Pancreas (tissue), 10 donors: ENCODE results near the gene PBXIP1. TPM values are rescaled to one million over a fixed set of nuclear protein-coding genes. Genes with fewer than 3 reads are reported as not detected.

Experiments used
- ATAC-seq, 4 donors: fragments of 200-7000 bp; cut with Tn5 transposase; one replicate each; pipeline versions ENCODE4 v1.8.0 to v1.9.1; 2020; ENCODE audit warnings: mild to moderate bottlenecking in 4 of 4, moderate library complexity in 4 of 4
- DNase-seq, 6 donors: peaks; one replicate each; pipeline ENCODE4 v3.0.0-alpha.2; 2020
- FAIRE-seq: peaks from 2 replicates; lab custom pipeline; 2012; peaks lifted over from hg19 to GRCh38; lab: Jason Lieb, UNC
- H3K27ac ChIP-seq, 4 donors: fragments of 200-600 bp; sonication (generic); 1 replicate in 3 of 4; 2 replicates in 1 of 4; pipeline versions ENCODE4 v1.5.0 to v1.8.0; 2020
- H3K27me3 ChIP-seq, 4 donors: fragments of 200-600 bp; one replicate each; pipeline ENCODE4 v1.8.0; 2021
- H3K36me3 ChIP-seq, 3 donors: fragments of 200-600 bp; sonication (generic) in 1 of 3; one replicate each; pipeline versions ENCODE4 v1.5.0 to v1.8.0; 2020 to 2021
- H3K4me1 ChIP-seq, 3 donors: fragments of 200-600 bp; one replicate each; pipeline ENCODE4 v1.8.0; 2021
- H3K4me3 ChIP-seq, 4 donors: fragments of 200-600 bp; sonication (generic) in 2 of 4; one replicate each; pipeline versions ENCODE4 v1.5.0 to v1.8.0; 2020 to 2021
- H3K9me3 ChIP-seq, 4 donors: fragments of 200-600 bp; one replicate each; pipeline ENCODE4 v1.8.0; 2021
- WGBS, 2 donors: extraction: QIAGEN DNeasy Blood & Tissue Kit; methylation state at CpG; one replicate each; pipeline ENCODE4 v1.1.7; 2013; 5-methylcytosine and 5-hydroxymethylcytosine counted together
- intact Hi-C, 3 donors: fragments of 100-400 bp; cut with DNase I; formaldehyde crosslinking; loops; one replicate each; pipeline versions ENCODE4 v1.11.1 to v1.14.2; 2022
- polyA plus RNA-seq, 2 donors: library from polyadenylated mRNA; stranded (reverse); fragments of 200-250 nt; gene quantifications; one replicate each; pipeline ENCODE4 v1.2.3, GENCODE V29; 2013
- total RNA-seq, 6 donors: library from RNA; stranded (reverse); fragmentation: NEBNext Ultra II Directional in 4 of 6; extraction: Animal tissue kit (Norgen Biotek cat#: 25700) in 4 of 6; gene quantifications; one replicate each; pipeline versions ENCODE4 v1.2.1 to v1.2.4, GENCODE V29; 2021 to 2023
- TF ChIP-seq, protein P1 (sequence below), 4 donors: fragments of 200-600 bp; sonication (generic) in 3 of 4; IDR thresholded peaks; one replicate each; pipeline versions ENCODE4 v1.5.0 to v1.8.0; 2021; ENCODE audit warnings: antibody characterized with exemption in 4 of 4
- donor health status: healthy with polysubstance abuse.
- donor health status: DM: no; HTN: no; CAD: no; lungs with moderate emphysema.
- donor health status: DM: no; HTN: no; CAD: no.
- donor health status: control.
- donor health status: control.
- donor health status: Bipolar disorder and iron deficiency.
- donor health status: DM: yes; HTN: yes; CAD: no.
- donor health status: DM: no; HTN: no; CAD: no.
- donor health status: DM: no; HTN: no; CAD: no.
- donor health status: DM: yes; HTN: yes; CAD: no.

The PBXIP1 gene
- total and polyA plus RNA-seq, 8 donors, result 15.6 to 53.1 (median 28.4) TPM

DNA sequence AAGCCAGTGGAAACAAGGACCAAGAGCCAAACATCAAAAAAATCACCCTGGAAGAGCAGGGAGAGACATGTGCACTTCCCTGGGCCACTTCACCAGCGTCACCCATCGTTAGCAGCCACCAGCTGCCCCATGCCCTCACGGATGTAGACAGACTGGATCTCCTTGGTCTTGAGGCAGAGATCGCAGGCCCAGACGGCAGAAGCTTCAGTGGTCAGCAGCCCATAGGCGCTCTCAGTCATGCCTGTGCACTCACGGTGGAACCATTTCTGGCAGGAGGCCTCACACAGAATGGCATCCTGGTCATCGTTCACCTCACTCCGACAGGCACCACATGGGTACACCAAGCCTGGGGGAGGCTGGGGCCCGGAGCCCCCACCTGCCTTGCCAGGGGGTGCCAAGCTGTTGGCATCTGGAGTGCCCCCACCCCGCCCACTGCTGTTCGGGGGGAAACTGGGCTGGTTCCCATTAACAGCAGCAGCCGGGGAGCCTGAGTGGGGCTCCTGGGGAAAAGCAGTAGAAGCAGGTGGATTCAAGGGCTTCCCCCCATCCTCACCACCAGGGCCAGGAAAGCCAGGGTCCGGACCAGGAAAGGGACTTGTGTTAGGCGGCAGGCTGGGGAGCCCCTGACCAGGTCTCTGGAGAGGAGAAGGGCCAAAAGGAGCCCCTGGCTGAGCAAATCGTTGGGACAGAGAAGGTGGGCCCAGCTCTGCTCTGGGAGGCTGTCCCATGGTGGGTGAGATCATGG, 3.0 kb upstream of the PBXIP1 start:
- H3K27ac ChIP-seq, result no peak overlapping the region
- no peak overlapping the region for H3K4me3 ChIP-seq
- 88 to 90% methylated on average over 16 of the region's 16 CpGs for WGBS, 2 donors
- no peaks in the 10 kb centered on the region for H3K9me3 ChIP-seq
- no peak for ATAC-seq
- H3K27me3 ChIP-seq, result no peaks in the 10 kb centered on the region
- H3K36me3 ChIP-seq, result peaks cover 0 to 9% (median 7%) of the 10 kb centered on the region in 3 donors
- TF ChIP-seq, protein P1, sequence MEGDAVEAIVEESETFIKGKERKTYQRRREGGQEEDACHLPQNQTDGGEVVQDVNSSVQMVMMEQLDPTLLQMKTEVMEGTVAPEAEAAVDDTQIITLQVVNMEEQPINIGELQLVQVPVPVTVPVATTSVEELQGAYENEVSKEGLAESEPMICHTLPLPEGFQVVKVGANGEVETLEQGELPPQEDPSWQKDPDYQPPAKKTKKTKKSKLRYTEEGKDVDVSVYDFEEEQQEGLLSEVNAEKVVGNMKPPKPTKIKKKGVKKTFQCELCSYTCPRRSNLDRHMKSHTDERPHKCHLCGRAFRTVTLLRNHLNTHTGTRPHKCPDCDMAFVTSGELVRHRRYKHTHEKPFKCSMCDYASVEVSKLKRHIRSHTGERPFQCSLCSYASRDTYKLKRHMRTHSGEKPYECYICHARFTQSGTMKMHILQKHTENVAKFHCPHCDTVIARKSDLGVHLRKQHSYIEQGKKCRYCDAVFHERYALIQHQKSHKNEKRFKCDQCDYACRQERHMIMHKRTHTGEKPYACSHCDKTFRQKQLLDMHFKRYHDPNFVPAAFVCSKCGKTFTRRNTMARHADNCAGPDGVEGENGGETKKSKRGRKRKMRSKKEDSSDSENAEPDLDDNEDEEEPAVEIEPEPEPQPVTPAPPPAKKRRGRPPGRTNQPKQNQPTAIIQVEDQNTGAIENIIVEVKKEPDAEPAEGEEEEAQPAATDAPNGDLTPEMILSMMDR (IDR thresholded peaks at IDR 0.05), result no peak
- peak in 2 of 6 donors; percentile 47 to 71 for DNase-seq
- no peak for FAIRE-seq
- peaks cover 6 to 25% (median 18%) of the 10 kb centered on the region in 3 donors for H3K4me1 ChIP-seq
- intact Hi-C loops, result no loop called here

DNA sequence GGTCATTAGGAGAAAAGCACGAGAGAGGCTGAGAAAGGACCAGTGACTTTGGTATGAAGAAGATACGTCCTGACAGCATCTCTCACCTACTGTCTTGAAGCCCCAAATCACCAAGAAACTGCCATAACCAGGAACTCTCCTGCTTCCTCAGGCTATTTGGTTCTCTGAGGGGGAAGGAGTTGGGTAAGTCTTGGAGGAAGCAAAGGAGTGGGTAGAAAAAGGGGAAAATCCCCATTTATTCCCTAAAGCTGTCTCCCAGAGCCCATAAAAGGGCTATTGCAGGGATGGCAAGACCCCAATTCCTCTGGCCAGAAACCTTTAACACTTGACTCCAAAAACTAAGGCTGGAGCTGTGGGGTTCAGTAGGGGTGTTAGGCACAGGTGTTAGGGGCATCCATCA, 2.1 kb upstream of the PBXIP1 start:
- FAIRE-seq (no peak), DNase-seq (no peak), ATAC-seq (no peak)
- Histone ChIP-seq H3K4me1 (peaks cover 15 to 29% (median 18%) of the 10 kb centered on the region in 3 donors), H3K27me3 (no peaks in the 10 kb centered on the region), H3K36me3 (peaks cover 0 to 3% (median 0%) of the 10 kb centered on the region in 3 donors), H3K4me3 (no peak overlapping the region), H3K27ac (no peak overlapping the region), H3K9me3 (no peaks in the 10 kb centered on the region)
- intact Hi-C loops, result no loop called here
- TF ChIP-seq, protein P1 (IDR thresholded peaks at IDR 0.05), result no peak
- WGBS, 2 donors, result 77 to 80% methylated on average over 2 of the region's 2 CpGs

DNA sequence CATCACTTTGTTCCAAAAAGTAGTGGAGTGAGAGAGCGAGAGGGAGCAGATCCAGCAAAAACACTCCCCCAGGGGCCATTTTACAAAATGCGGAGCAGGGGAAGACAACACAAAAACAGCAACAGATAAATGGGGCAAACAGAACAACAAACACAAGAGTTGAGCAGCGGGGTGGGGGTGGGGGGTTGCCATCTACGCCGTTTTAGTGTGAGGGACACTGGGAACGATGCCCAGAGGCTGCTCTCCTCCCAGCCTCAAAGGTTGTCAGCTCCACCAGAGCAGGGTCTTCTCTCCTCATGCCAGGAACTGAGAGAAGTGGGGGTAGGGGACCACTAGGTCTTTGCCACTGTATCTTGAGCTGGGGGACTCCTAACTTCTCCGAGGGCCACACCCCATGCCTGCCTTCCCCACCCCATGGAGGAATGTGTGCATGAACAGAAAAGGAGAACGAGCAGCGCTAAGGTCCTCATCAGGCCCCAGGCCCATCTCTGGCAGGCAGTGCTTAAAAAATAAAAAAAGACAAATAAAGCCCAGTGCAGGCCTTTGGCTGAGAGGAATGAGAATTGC, 1.3 kb upstream of the PBXIP1 start:
- H3K36me3 ChIP-seq, result peaks cover 0 to 3% (median 0%) of the 10 kb centered on the region in 3 donors
- TF ChIP-seq, protein P1 (IDR thresholded peaks at IDR 0.05), result no peak
- intact Hi-C loops, result no loop called here
- H3K27ac ChIP-seq, result no peak overlapping the region
- DNase-seq (no peak), ATAC-seq (no peak), FAIRE-seq (no peak)
- no peaks in the 10 kb centered on the region for H3K27me3 ChIP-seq
- no peak overlapping the region for H3K4me3 ChIP-seq
- WGBS, 2 donors, result 52 to 53% methylated on average over 9 of the region's 9 CpGs
- H3K4me1 ChIP-seq, result peaks cover 15 to 23% (median 18%) of the 10 kb centered on the region in 3 donors
- no peaks in the 10 kb centered on the region for H3K9me3 ChIP-seq

DNA sequence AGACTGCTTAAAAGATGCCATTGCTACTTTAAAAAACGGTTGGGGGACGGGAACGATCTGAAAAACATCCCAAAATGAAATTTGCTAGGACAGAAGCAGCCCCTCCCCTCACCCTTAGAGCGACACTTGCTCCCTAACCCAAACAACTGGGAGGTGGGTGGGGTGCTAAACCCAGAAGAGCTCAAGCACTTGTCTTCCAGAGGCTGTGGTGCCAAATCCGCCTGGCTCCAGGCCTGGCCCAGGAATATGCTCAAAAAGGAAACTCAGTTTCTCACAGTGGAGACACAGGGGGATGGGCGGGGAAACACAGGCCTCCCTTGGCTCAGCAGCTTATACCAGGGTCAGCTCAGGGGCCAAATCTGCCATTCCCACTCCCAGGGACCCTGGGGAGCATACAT, 644 bp upstream of the PBXIP1 start:
- no peaks in the 10 kb centered on the region for H3K9me3 ChIP-seq
- TF ChIP-seq, protein P1 (IDR thresholded peaks at IDR 0.05), result no peak
- peak overlapping the region; percentile 8 to 53 (median 36) for H3K4me3 ChIP-seq
- peaks cover 0 to 3% (median 0%) of the 10 kb centered on the region in 3 donors for H3K36me3 ChIP-seq
- WGBS, 2 donors, result 19 to 22% methylated on average over 6 of the region's 6 CpGs
- H3K27me3 ChIP-seq, result no peaks in the 10 kb centered on the region
- no peak for DNase-seq
- peaks cover 15 to 23% (median 18%) of the 10 kb centered on the region in 3 donors for H3K4me1 ChIP-seq
- H3K27ac ChIP-seq, result peak overlapping the region in 2 of 4 donors; percentile 78 to 80
- peak in 1 of 4 donors; percentile 3 for ATAC-seq
- intact Hi-C loops, result no loop called here
- no peak for FAIRE-seq
